GM19240 (cell line): Measurements from ENCODE around the gene CARHSP1.
"Not testable (repeated sequence)": the region's sequence is repeated elsewhere in the genome, so short reads cannot be mapped to it uniquely, and the experiment has no call there.

ENCODE experiments used
- DNase-seq: peaks from one replicate; pipeline ENCODE4 v3.0.0; 2011; ENCODE audit warnings: low spot score; ENCODE audit not compliant: insufficient read length

The CARHSP1 gene

GRCh38 chr16:8831871-8832716 is 36.7 kb downstream of the CARHSP1 start:
- DNase-seq = no peak

- no peak for DNase-seq
These were observed 37.4 kb downstream of the CARHSP1 start for GRCh38 chr16:8831450-8831849.

GRCh38 chr16:8828541-8829165 is 40.2 kb downstream of the CARHSP1 start:
- no peak for DNase-seq

GRCh38 chr16:8826278-8826879 is 42.4 kb downstream of the CARHSP1 start:
- DNase-seq = no peak

GRCh38 chr16:8822403-8822802 is 46.4 kb downstream of the CARHSP1 start:
- DNase-seq = no peak

- DNase-seq = no peak
These were observed 49.3 kb downstream of the CARHSP1 start for GRCh38 chr16:8819411-8820034.

GRCh38 chr16:8818504-8819270 is 50.1 kb downstream of the CARHSP1 start:
- DNase-seq = no peak

GRCh38 chr16:8816967-8817655 is 51.7 kb downstream of the CARHSP1 start:
- no peak for DNase-seq

- no peak for DNase-seq
These were observed 54.6 kb downstream of the CARHSP1 start for GRCh38 chr16:8814095-8814806.

GRCh38 chr16:8812162-8812843 is 56.5 kb downstream of the CARHSP1 start:
- DNase-seq = no peak

GRCh38 chr16:8808613-8809353 is 60.0 kb downstream of the CARHSP1 start:
- DNase-seq = no peak

GRCh38 chr16:8808009-8808408 is 60.8 kb downstream of the CARHSP1 start:
- DNase-seq = no peak

GRCh38 chr16:8807189-8807588 is 61.6 kb downstream of the CARHSP1 start:
- no peak for DNase-seq

GRCh38 chr16:8806272-8806983 is 62.4 kb downstream of the CARHSP1 start:
- no peak for DNase-seq

- DNase-seq = no peak
These were observed 64.5 kb downstream of the CARHSP1 start for GRCh38 chr16:8804313-8804712.

- DNase-seq = not testable (repeated sequence)
These were observed 65.1 kb downstream of the CARHSP1 start for GRCh38 chr16:8803733-8804132.
